Measurements from ENCODE around the gene ARHGEF38. TPM values are rescaled to one million over a fixed set of nuclear protein-coding genes. Genes with fewer than 3 reads are reported as not detected.
"Not testable (repeated sequence)": the region's sequence is repeated elsewhere in the genome, so short reads cannot be mapped to it uniquely, and the experiment has no call there.

Gene ARHGEF38
- total RNA-seq, 3 donors from 2014 or later, result 56.9 to 62.9 TPM; not detected in 1

GRCh38 chr4:105601406-105601805 lies 49.0 kb downstream of the ARHGEF38 start:
- no peaks in the 10 kb centered on the region for H3K9me3 ChIP-seq
- H3K27ac ChIP-seq, result no peak overlapping the region
- no peak for DNase-seq (ENCODE audit: low spot score in 2 of 2)
- no peaks in the 10 kb centered on the region for H3K4me1 ChIP-seq
- no peak for TF ChIP-seq POLR2AphosphoS5 (IDR thresholded peaks at IDR 0.05)
- TF ChIP-seq CTCF (IDR thresholded peaks at IDR 0.05), result no peak
- TF ChIP-seq POLR2A (IDR thresholded peaks at IDR 0.05), result no peak
- H3K27me3 ChIP-seq, result no peaks in the 10 kb centered on the region
- intact Hi-C loops (cut with DNase I; ENCODE audit: low total_unique reads), result no loop called here
- no peak overlapping the region for H3K4me3 ChIP-seq
- no peaks in the 10 kb centered on the region for H3K36me3 ChIP-seq

- no peak overlapping the region for H3K27ac ChIP-seq
- H3K36me3 ChIP-seq, result no peaks in the 10 kb centered on the region
- no peaks in the 10 kb centered on the region for H3K9me3 ChIP-seq
- no peak for TF ChIP-seq CTCF (IDR thresholded peaks at IDR 0.05)
- no peak for TF ChIP-seq POLR2AphosphoS5 (IDR thresholded peaks at IDR 0.05)
- no peak for TF ChIP-seq POLR2A (IDR thresholded peaks at IDR 0.05)
- H3K27me3 ChIP-seq, result no peaks in the 10 kb centered on the region
- no peak for DNase-seq (ENCODE audit: low spot score in 2 of 2)
- intact Hi-C loops (cut with DNase I; ENCODE audit: low total_unique reads), result no loop called here
- H3K4me1 ChIP-seq, result no peaks in the 10 kb centered on the region
- no peak overlapping the region for H3K4me3 ChIP-seq
Observed at GRCh38 chr4:105603158-105603557, 50.7 kb downstream of the ARHGEF38 start.

GRCh38 chr4:105605493-105605892 lies 53.1 kb downstream of the ARHGEF38 start:
- Histone ChIP-seq H3K4me3 (no peak overlapping the region), H3K36me3 (no peaks in the 10 kb centered on the region), H3K9me3 (no peaks in the 10 kb centered on the region), H3K27me3 (no peaks in the 10 kb centered on the region), H3K4me1 (no peaks in the 10 kb centered on the region), H3K27ac (no peak overlapping the region)
- TF ChIP-seq CTCF (IDR thresholded peaks at IDR 0.05), result no peak
- no peak for TF ChIP-seq POLR2AphosphoS5 (IDR thresholded peaks at IDR 0.05)
- no peak for TF ChIP-seq POLR2A (IDR thresholded peaks at IDR 0.05)
- intact Hi-C loops (cut with DNase I; ENCODE audit: low total_unique reads), result no loop called here
- DNase-seq (ENCODE audit: low spot score in 2 of 2), result no peak

- intact Hi-C loops (cut with DNase I; ENCODE audit: low total_unique reads), result no loop called here
- DNase-seq (ENCODE audit: low spot score in 2 of 2), result no peak
- H3K36me3 ChIP-seq, result no peaks in the 10 kb centered on the region
Observed at GRCh38 chr4:105607876-105608275, 55.5 kb downstream of the ARHGEF38 start.

GRCh38 chr4:105609819-105610218 lies 57.4 kb downstream of the ARHGEF38 start:
- DNase-seq (ENCODE audit: low spot score in 2 of 2); H3K4me1 ChIP-seq; H3K9me3 ChIP-seq; H3K27ac ChIP-seq; H3K36me3 ChIP-seq; intact Hi-C loops (cut with DNase I; ENCODE audit: low total_unique reads); H3K4me3 ChIP-seq; H3K27me3 ChIP-seq: not testable (repeated sequence)

More at GRCh38 chr4:105607876-105608275, 55.5 kb downstream of the ARHGEF38 start:
- no peaks in the 10 kb centered on the region for H3K4me1 ChIP-seq
- no peaks in the 10 kb centered on the region for H3K27me3 ChIP-seq
- no peak overlapping the region for H3K4me3 ChIP-seq
- H3K27ac ChIP-seq, result no peak overlapping the region
- H3K9me3 ChIP-seq, result no peaks in the 10 kb centered on the region
- TF ChIP-seq POLR2A (IDR thresholded peaks at IDR 0.05), result no peak

- H3K9me3 ChIP-seq, result no peaks in the 10 kb centered on the region
- H3K4me1 ChIP-seq, result no peaks in the 10 kb centered on the region
- TF ChIP-seq POLR2A (IDR thresholded peaks at IDR 0.05) (no peak), CTCF (IDR thresholded peaks at IDR 0.05) (no peak), POLR2AphosphoS5 (IDR thresholded peaks at IDR 0.05) (no peak)
- H3K36me3 ChIP-seq, result no peaks in the 10 kb centered on the region
- no peak overlapping the region for H3K4me3 ChIP-seq
- peak in 1 of 2 donors; percentile 67 for DNase-seq (ENCODE audit: low spot score in 2 of 2)
- intact Hi-C loops (cut with DNase I; ENCODE audit: low total_unique reads), result no loop called here
- no peaks in the 10 kb centered on the region for H3K27me3 ChIP-seq
- peak overlapping the region in 1 of 2 donors; percentile 41 for H3K27ac ChIP-seq
Observed at GRCh38 chr4:105613306-105613705, 60.9 kb downstream of the ARHGEF38 start.
